ENCODE data around the gene IFT20. TPM values are rescaled to one million over a fixed set of nuclear protein-coding genes. Genes with fewer than 3 reads are reported as not detected.

Gene IFT20
- total RNA-seq, 1 donor from 2014 or later, result 63.7 TPM

- no peaks in the 10 kb centered on the region for H3K4me1 Mint-ChIP-seq (ENCODE audit: low read depth)
- no peaks in the 10 kb centered on the region for H3K9me3 Mint-ChIP-seq (ENCODE audit: low read depth)
- DNase-seq (ENCODE audit: low spot score), result no peak
- no peaks in the 10 kb centered on the region for H3K27me3 Mint-ChIP-seq (ENCODE audit: low read depth)
- H3K36me3 Mint-ChIP-seq (ENCODE audit: low read depth), result peaks cover 9% of the 10 kb centered on the region
- no peak overlapping the region for H3K27ac Mint-ChIP-seq (ENCODE audit: unreplicated experiment)
- TF ChIP-seq, protein P1, sequence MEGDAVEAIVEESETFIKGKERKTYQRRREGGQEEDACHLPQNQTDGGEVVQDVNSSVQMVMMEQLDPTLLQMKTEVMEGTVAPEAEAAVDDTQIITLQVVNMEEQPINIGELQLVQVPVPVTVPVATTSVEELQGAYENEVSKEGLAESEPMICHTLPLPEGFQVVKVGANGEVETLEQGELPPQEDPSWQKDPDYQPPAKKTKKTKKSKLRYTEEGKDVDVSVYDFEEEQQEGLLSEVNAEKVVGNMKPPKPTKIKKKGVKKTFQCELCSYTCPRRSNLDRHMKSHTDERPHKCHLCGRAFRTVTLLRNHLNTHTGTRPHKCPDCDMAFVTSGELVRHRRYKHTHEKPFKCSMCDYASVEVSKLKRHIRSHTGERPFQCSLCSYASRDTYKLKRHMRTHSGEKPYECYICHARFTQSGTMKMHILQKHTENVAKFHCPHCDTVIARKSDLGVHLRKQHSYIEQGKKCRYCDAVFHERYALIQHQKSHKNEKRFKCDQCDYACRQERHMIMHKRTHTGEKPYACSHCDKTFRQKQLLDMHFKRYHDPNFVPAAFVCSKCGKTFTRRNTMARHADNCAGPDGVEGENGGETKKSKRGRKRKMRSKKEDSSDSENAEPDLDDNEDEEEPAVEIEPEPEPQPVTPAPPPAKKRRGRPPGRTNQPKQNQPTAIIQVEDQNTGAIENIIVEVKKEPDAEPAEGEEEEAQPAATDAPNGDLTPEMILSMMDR (IDR thresholded peaks at IDR 0.05), result no peak
- H3K4me3 Mint-ChIP-seq (ENCODE audit: unreplicated experiment), result no peak overlapping the region
Measured at GRCh38 chr17:28379814-28380801, 44.8 kb upstream of the IFT20 start.

DNA sequence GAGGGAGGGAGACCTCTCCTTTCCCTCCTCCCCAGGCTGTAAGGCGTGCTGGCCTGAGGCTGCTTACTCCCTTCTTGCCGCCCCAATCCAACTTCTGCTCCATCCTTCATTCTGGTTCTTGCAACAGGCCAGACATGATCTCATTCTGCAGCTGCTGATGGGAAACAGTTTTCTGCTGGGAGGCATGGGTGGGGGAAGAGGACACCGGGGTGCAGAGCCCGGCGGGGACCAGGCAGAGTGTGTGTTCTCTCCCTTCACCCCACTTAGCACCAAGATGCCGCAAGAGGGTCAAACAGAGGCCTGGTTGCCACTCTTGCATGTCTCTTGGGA is 37.6 kb upstream of the IFT20 start:
- peak; percentile 57 for DNase-seq (ENCODE audit: low spot score)
- TF ChIP-seq, protein P1 (IDR thresholded peaks at IDR 0.05), result no peak
- Mint-ChIP-seq H3K27me3 (ENCODE audit: low read depth) (no peaks in the 10 kb centered on the region), H3K36me3 (ENCODE audit: low read depth) (no peaks in the 10 kb centered on the region), H3K4me3 (ENCODE audit: unreplicated experiment) (peak overlapping the region; percentile 65), H3K27ac (ENCODE audit: unreplicated experiment) (peak overlapping the region; percentile 17), H3K9me3 (ENCODE audit: low read depth) (no peaks in the 10 kb centered on the region), H3K4me1 (ENCODE audit: low read depth) (peaks cover 33% of the 10 kb centered on the region)

GRCh38 chr17:28372203-28372944 is 37.1 kb upstream of the IFT20 start:
- peak overlapping the region; percentile 17 for H3K27ac Mint-ChIP-seq (ENCODE audit: unreplicated experiment)
- no peaks in the 10 kb centered on the region for H3K9me3 Mint-ChIP-seq (ENCODE audit: low read depth)
- DNase-seq (ENCODE audit: low spot score), result peak; percentile 91
- no peaks in the 10 kb centered on the region for H3K27me3 Mint-ChIP-seq (ENCODE audit: low read depth)
- no peaks in the 10 kb centered on the region for H3K36me3 Mint-ChIP-seq (ENCODE audit: low read depth)
- TF ChIP-seq, protein P1 (IDR thresholded peaks at IDR 0.05), result no peak
- H3K4me3 Mint-ChIP-seq (ENCODE audit: unreplicated experiment), result peak overlapping the region; percentile 65
- H3K4me1 Mint-ChIP-seq (ENCODE audit: low read depth), result peaks cover 33% of the 10 kb centered on the region

- peaks cover 33% of the 10 kb centered on the region for H3K4me1 Mint-ChIP-seq (ENCODE audit: low read depth)
- H3K9me3 Mint-ChIP-seq (ENCODE audit: low read depth), result no peaks in the 10 kb centered on the region
Measured at GRCh38 chr17:28371245-28372202, 36.3 kb upstream of the IFT20 start, which contains the start of gene SARM1. SARM1 (plus strand) TSS chr17:28371694; CDS start chr17:28372033, 339 bp downstream.

More at GRCh38 chr17:28371245-28372202, 36.3 kb upstream of the IFT20 start, which contains the start of gene SARM1:
- TF ChIP-seq, protein P1 (IDR thresholded peaks at IDR 0.05), result no peak
- Mint-ChIP-seq H3K36me3 (ENCODE audit: low read depth) (no peaks in the 10 kb centered on the region), H3K4me3 (ENCODE audit: unreplicated experiment) (peak within 1 kb of the TSS; percentile 79), H3K27me3 (ENCODE audit: low read depth) (no peaks in the 10 kb centered on the region), H3K27ac (ENCODE audit: unreplicated experiment) (peak within 1 kb of the TSS; percentile 88)
- peak; percentile 95 for DNase-seq (ENCODE audit: low spot score)

All from chondrocyte (in vitro differentiated cells).